ENCODE measurements around the gene ARGLU1.

The ARGLU1 gene

GRCh38 chr13:106569233-106570095, 1.5 kb upstream of the ARGLU1 start:
- DNase-seq (ENCODE audit: extremely low read depth, low read depth): no peak
- no peak for TF ChIP-seq CTCF (IDR thresholded peaks at IDR 0.05; ENCODE audit: low read depth, low read length)

GRCh38 chr13:106568299-106569003, 514 bp upstream of the ARGLU1 start:
- TF ChIP-seq CTCF (IDR thresholded peaks at IDR 0.05; ENCODE audit: low read depth, low read length): no peak
- DNase-seq (ENCODE audit: extremely low read depth, low read depth): no peak

- no peak for DNase-seq (ENCODE audit: extremely low read depth, low read depth)
- no peak for TF ChIP-seq CTCF (IDR thresholded peaks at IDR 0.05; ENCODE audit: low read depth, low read length)
Measured at GRCh38 chr13:106566641-106567473, 1.1 kb downstream of the ARGLU1 start.

- no peak for TF ChIP-seq CTCF (IDR thresholded peaks at IDR 0.05; ENCODE audit: low read depth, low read length)
- no peak for DNase-seq (ENCODE audit: extremely low read depth, low read depth)
Measured at GRCh38 chr13:106565127-106565775, 2.7 kb downstream of the ARGLU1 start.

- no peak for DNase-seq (ENCODE audit: extremely low read depth, low read depth)
- no peak for TF ChIP-seq CTCF (IDR thresholded peaks at IDR 0.05; ENCODE audit: low read depth, low read length)
Measured at GRCh38 chr13:106562301-106562700, 5.6 kb downstream of the ARGLU1 start.

- no peak for DNase-seq (ENCODE audit: extremely low read depth, low read depth)
- TF ChIP-seq CTCF (IDR thresholded peaks at IDR 0.05; ENCODE audit: low read depth, low read length): no peak
Measured at GRCh38 chr13:106561551-106562170, 6.3 kb downstream of the ARGLU1 start.
